H9 (cell line): ENCODE results near the gene DNAJC17. TPM values are rescaled to one million over a fixed set of nuclear protein-coding genes. Genes with fewer than 3 reads are reported as not detected.

Source experiments
- DNase-seq: peaks from one replicate; pipeline ENCODE4 v3.0.0-alpha.2; 2017
- H2AFZ ChIP-seq: one replicate; pipeline ENCODE4 v1.6.1; 2013; ENCODE audit warnings: mild to moderate bottlenecking, low read length, control low read depth, moderate library complexity
- H2AK5ac ChIP-seq: 2 replicates; pipeline ENCODE4 v1.6.1; 2013; ENCODE audit warnings: low read length, control low read depth, mixed read lengths; ENCODE audit not compliant: insufficient read length
- H2BK120ac ChIP-seq: one replicate; pipeline ENCODE4 v1.6.1; 2013; ENCODE audit warnings: low read depth, mild to moderate bottlenecking, low read length, control low read depth, inconsistent platforms; ENCODE audit not compliant: poor library complexity, severe bottlenecking
- H2BK12ac ChIP-seq: 2 replicates; pipeline ENCODE4 v1.6.1; 2013; ENCODE audit warnings: low read length, control low read depth, mixed read lengths, low read depth; ENCODE audit not compliant: insufficient read length
- H2BK15ac ChIP-seq: 2 replicates; pipeline ENCODE4 v1.6.1; 2013; ENCODE audit warnings: low read depth, low read length, control low read depth
- H2BK20ac ChIP-seq: one replicate; pipeline ENCODE4 v1.6.1; 2013; ENCODE audit warnings: low read depth, mild to moderate bottlenecking, low read length, control low read depth, inconsistent platforms; ENCODE audit not compliant: poor library complexity, severe bottlenecking
- H2BK5ac ChIP-seq: 2 replicates; pipeline ENCODE4 v1.6.1; 2013; ENCODE audit warnings: low read length, control low read depth, mixed read lengths; ENCODE audit not compliant: insufficient read length
- H3K14ac ChIP-seq: 2 replicates; pipeline ENCODE4 v1.6.1; 2013; ENCODE audit warnings: low read length, control low read depth; ENCODE audit not compliant: insufficient read depth
- H3K18ac ChIP-seq: 2 replicates; pipeline ENCODE4 v1.6.1; 2013; ENCODE audit warnings: low read depth, mild to moderate bottlenecking, mixed read lengths, low read length, control low read depth; ENCODE audit not compliant: insufficient read length
- H3K23ac ChIP-seq: 2 replicates; pipeline ENCODE4 v1.6.1; 2013; ENCODE audit warnings: low read length, control low read depth, mixed read lengths, low read depth; ENCODE audit not compliant: insufficient read length
- H3K23me2 ChIP-seq: 2 replicates; pipeline ENCODE4 v1.6.1; 2013; ENCODE audit warnings: low read depth, mild to moderate bottlenecking, mixed read lengths, low read length, control low read depth; ENCODE audit not compliant: insufficient read length, poor library complexity, severe bottlenecking
- H3K27ac ChIP-seq: 2 replicates; pipeline ENCODE4 v1.5.1; 2013; ENCODE audit warnings: low read length, control low read depth, mixed read lengths, low read depth; ENCODE audit not compliant: insufficient read length
- H3K27me3 ChIP-seq: 2 replicates; pipeline ENCODE4 v1.6.1; 2013; ENCODE audit warnings: low read length, control low read depth, inconsistent platforms; ENCODE audit not compliant: insufficient read depth
- H3K4ac ChIP-seq: 2 replicates; pipeline ENCODE4 v1.6.1; 2013; ENCODE audit warnings: low read depth, mild to moderate bottlenecking, control low read depth, inconsistent platforms, low read length, moderate library complexity
- H3K4me1 ChIP-seq: 2 replicates; pipeline ENCODE4 v1.6.1; 2013; ENCODE audit warnings: low read length, control low read depth, inconsistent platforms; ENCODE audit not compliant: insufficient read depth
- H3K4me2 ChIP-seq: 2 replicates; pipeline ENCODE4 v1.6.1; 2013; ENCODE audit warnings: low read length, control low read depth, mixed read lengths; ENCODE audit not compliant: insufficient read length, insufficient read depth
- H3K56ac ChIP-seq: 2 replicates; pipeline ENCODE4 v1.6.1; 2013; ENCODE audit warnings: low read depth, mild to moderate bottlenecking, mixed read lengths, low read length, control low read depth; ENCODE audit not compliant: insufficient read length
- H3K79me1 ChIP-seq: 2 replicates; pipeline ENCODE4 v1.6.1; 2013; ENCODE audit warnings: low read depth, mild to moderate bottlenecking, moderate library complexity, low read length, control low read depth, inconsistent platforms; ENCODE audit not compliant: insufficient read depth, poor library complexity, severe bottlenecking
- H3K79me2 ChIP-seq: 2 replicates; pipeline ENCODE4 v1.6.1; 2013; ENCODE audit warnings: low read length, control low read depth, inconsistent platforms; ENCODE audit not compliant: insufficient read depth
- H3K9ac ChIP-seq: 2 replicates; pipeline ENCODE4 v1.6.1; 2013; ENCODE audit warnings: low read length, control low read depth, mixed read lengths; ENCODE audit not compliant: insufficient read length; ENCODE audit errors: extremely low read depth
- H3K9me3 ChIP-seq: one replicate; pipeline ENCODE4 v1.6.1; 2013; ENCODE audit warnings: low read depth, low read length, inconsistent platforms; ENCODE audit not compliant: control insufficient read depth
- H3T11ph ChIP-seq: one replicate; pipeline ENCODE4 v1.6.1; 2013; ENCODE audit warnings: mild to moderate bottlenecking, low read length, control low read depth, inconsistent platforms
- H4K20me1 ChIP-seq: one replicate; pipeline ENCODE4 v1.6.1; 2013; ENCODE audit not compliant: control insufficient read depth, insufficient read length, insufficient read depth
- H4K5ac ChIP-seq: 2 replicates; pipeline ENCODE4 v1.6.1; 2013; ENCODE audit warnings: low read depth, mild to moderate bottlenecking, mixed read lengths, low read length, control low read depth; ENCODE audit not compliant: insufficient read length
- H4K8ac ChIP-seq: replicated peaks from 2 replicates; pipeline ENCODE4 v1.6.1; 2013; ENCODE audit warnings: low read length, control low read depth, mixed read lengths, low read depth; ENCODE audit not compliant: insufficient read length
- H4K91ac ChIP-seq: 2 replicates; pipeline ENCODE4 v1.6.1; 2013; ENCODE audit warnings: low read depth, mild to moderate bottlenecking, moderate library complexity, mixed read lengths, low read length, control low read depth; ENCODE audit not compliant: insufficient read length
- H3K27ac Mint-ChIP-seq, 3 experiments: 2 replicates in 2 of 3; 3 replicates in 1 of 3; pipeline ENCODE4 v1.8.0; 2020 to 2021; ENCODE audit warnings: mixed read lengths in 3 of 3, mild to moderate bottlenecking in 1 of 3, moderate library complexity in 1 of 3
- H3K27me3 Mint-ChIP-seq: 2 replicates; pipeline ENCODE4 v1.8.0; 2021; ENCODE audit warnings: low read depth, mild to moderate bottlenecking, moderate library complexity, mixed read lengths
- H3K36me3 Mint-ChIP-seq, 3 experiments: 2 replicates in 2 of 3; 3 replicates in 1 of 3; pipeline ENCODE4 v1.8.0; 2020 to 2021; ENCODE audit warnings: low read depth in 3 of 3, mixed read lengths in 3 of 3; ENCODE audit not compliant: insufficient read depth in 1 of 3
- H3K4me1 Mint-ChIP-seq, 2 experiments: 2 replicates each; pipeline ENCODE4 v1.8.0; 2020; ENCODE audit warnings: mixed read lengths in 2 of 2
- H3K4me3 Mint-ChIP-seq, 2 experiments: 2 replicates in 1 of 2; 3 replicates in 1 of 2; pipeline ENCODE4 v1.8.0; 2020 to 2021; ENCODE audit warnings: mild to moderate bottlenecking in 2 of 2, mixed read lengths in 2 of 2, moderate library complexity in 1 of 2
- H3K9me3 Mint-ChIP-seq, 2 experiments: 2 replicates in 1 of 2; 3 replicates in 1 of 2; pipeline ENCODE4 v1.8.0; 2020; ENCODE audit warnings: mild to moderate bottlenecking in 2 of 2, mixed read lengths in 2 of 2, moderate library complexity in 1 of 2
- WGBS: extraction: QIAGEN DNeasy Blood & Tissue Kit; methylation state at CpG from one replicate; pipeline ENCODE4 v1.1.7; 2013; ENCODE audit warnings: missing lambda C conversion rate, low lambda C conversion rate, mixed read lengths; ENCODE audit not compliant: insufficient read length; ENCODE audit errors: extremely low coverage; 5-methylcytosine and 5-hydroxymethylcytosine counted together
- total RNA-seq: library from RNA; stranded (reverse); gene quantifications from 2 replicates; pipeline ENCODE4 v1.2.1, GENCODE V29; 2021
- TF ChIP-seq, protein P1 (sequence below): fragments of 200-600 bp; sonication (generic); conservative IDR thresholded peaks from 3 replicates; pipeline ENCODE4 v1.8.0; 2021; ENCODE audit warnings: antibody characterized with exemption, mild to moderate bottlenecking

DNAJC17 gene
- total RNA-seq, 1 experiment from 2014 or later: 38.3 TPM

DNA sequence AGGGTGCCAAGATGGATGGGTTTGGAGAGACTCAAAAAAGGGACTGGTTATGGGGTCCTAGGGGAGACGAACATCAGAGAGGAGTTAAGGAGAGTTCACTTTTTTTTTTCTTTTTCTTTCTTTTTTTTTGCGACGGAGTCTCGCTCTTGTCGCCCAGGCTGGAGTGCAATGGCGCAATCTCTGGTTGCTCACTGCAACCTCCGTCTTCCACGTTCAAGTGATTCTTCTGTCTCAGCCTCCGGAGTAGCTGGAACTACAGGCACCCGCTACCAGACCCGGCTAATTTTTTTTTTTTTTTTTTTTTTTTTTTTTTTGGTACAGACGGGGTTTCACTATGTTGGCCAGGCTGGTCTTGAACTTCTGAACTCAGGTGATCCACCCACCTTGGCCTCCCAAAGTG, 37.8 kb upstream of the DNAJC17 start:
- no peaks in the 10 kb centered on the region for H3K9me3 ChIP-seq
- no peak overlapping the region for H2BK120ac ChIP-seq
- peak overlapping the region; percentile 52 for H3K18ac ChIP-seq
- H3K4me1 ChIP-seq: peaks cover 17% of the 10 kb centered on the region
- H4K91ac ChIP-seq: no peak overlapping the region
- no peak overlapping the region for H2BK12ac ChIP-seq
- H2BK5ac ChIP-seq: no peak overlapping the region
- H3T11ph ChIP-seq: no peak overlapping the region
- H2AK5ac ChIP-seq: no peak overlapping the region
- peak overlapping the region; percentile 95 for H3K4me2 ChIP-seq
- peak overlapping the region; percentile 36 to 95 (median 87); a peak in 6 of 7 replicates for H3K27ac Mint-ChIP-seq
- H3K23ac ChIP-seq: no peak overlapping the region
- H3K27me3 ChIP-seq: no peaks in the 10 kb centered on the region
- H4K5ac ChIP-seq: no peak overlapping the region
- no peaks in the 10 kb centered on the region for H3K9me3 Mint-ChIP-seq
- no peak overlapping the region for H2BK20ac ChIP-seq
- WGBS: no CpG with 5 or more reads among the region's 12 CpGs
- H3K79me1 ChIP-seq: peaks cover 5% of the 10 kb centered on the region
- peak overlapping the region; percentile 53 for H3K9ac ChIP-seq
- peaks cover 16 to 41% (median 33%) of the 10 kb centered on the region in 3 experiments for H3K36me3 Mint-ChIP-seq
- no peak overlapping the region for H3K4ac ChIP-seq
- peaks cover 11% of the 10 kb centered on the region for H3K23me2 ChIP-seq
- peaks cover 41% of the 10 kb centered on the region in 2 experiments for H3K4me1 Mint-ChIP-seq
- TF ChIP-seq, protein P1, sequence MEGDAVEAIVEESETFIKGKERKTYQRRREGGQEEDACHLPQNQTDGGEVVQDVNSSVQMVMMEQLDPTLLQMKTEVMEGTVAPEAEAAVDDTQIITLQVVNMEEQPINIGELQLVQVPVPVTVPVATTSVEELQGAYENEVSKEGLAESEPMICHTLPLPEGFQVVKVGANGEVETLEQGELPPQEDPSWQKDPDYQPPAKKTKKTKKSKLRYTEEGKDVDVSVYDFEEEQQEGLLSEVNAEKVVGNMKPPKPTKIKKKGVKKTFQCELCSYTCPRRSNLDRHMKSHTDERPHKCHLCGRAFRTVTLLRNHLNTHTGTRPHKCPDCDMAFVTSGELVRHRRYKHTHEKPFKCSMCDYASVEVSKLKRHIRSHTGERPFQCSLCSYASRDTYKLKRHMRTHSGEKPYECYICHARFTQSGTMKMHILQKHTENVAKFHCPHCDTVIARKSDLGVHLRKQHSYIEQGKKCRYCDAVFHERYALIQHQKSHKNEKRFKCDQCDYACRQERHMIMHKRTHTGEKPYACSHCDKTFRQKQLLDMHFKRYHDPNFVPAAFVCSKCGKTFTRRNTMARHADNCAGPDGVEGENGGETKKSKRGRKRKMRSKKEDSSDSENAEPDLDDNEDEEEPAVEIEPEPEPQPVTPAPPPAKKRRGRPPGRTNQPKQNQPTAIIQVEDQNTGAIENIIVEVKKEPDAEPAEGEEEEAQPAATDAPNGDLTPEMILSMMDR: no peak
- no peak overlapping the region for H2BK15ac ChIP-seq
- H4K20me1 ChIP-seq: no peaks in the 10 kb centered on the region
- DNase-seq: no peak
- H2AFZ ChIP-seq: no peak overlapping the region
- peak overlapping the region; percentile 76 for H3K14ac ChIP-seq
- no peak overlapping the region for H4K8ac ChIP-seq
- peaks cover 8% of the 10 kb centered on the region; the same call in 1 of the 2 replicates for H3K79me2 ChIP-seq
- H3K27me3 Mint-ChIP-seq: peaks cover 4% of the 10 kb centered on the region
- no peak overlapping the region for H3K27ac ChIP-seq
- H3K56ac ChIP-seq: no peak overlapping the region
- peak overlapping the region; percentile 94 for H3K4me3 Mint-ChIP-seq
